ENCODE data around the gene CCDC78.

- TF ChIP-seq SP1 (IDR thresholded peaks at IDR 0.05) (no peak), FOXK2 (IDR thresholded peaks at IDR 0.05) (no peak), ELF4 (IDR thresholded peaks at IDR 0.05) (no peak)
These were observed 7.9 kb downstream of the CCDC78 start for GRCh38 chr16:718389-718788.

Data from HEK293T (cell line).